Mammary epithelial cell (primary cell): ENCODE measurements around the gene ASRGL1.

Source experiments
- CTCF ChIP-seq, 2 donors: IDR thresholded peaks in 1 of 2; conservative IDR thresholded peaks in 1 of 2; 2 replicates each; pipeline ENCODE4 v1.5.1; 2011 to 2012; ENCODE audit warnings: inconsistent platforms in 2 of 2, low read length in 2 of 2, mild to moderate bottlenecking in 2 of 2, control low read depth in 1 of 2, low read depth in 1 of 2; ENCODE audit not compliant: insufficient read depth in 1 of 2; ENCODE audit errors: extremely low read depth in 1 of 2
- EZH2 ChIP-seq: IDR thresholded peaks from 2 replicates; pipeline ENCODE4 v1.6.1; 2012; ENCODE audit warnings: low read length, inconsistent platforms, borderline replicate concordance

GRCh38 chr11:62373464-62374119 lies 36.3 kb downstream of the ASRGL1 start:
- TF ChIP-seq CTCF (conservative IDR thresholded peaks at IDR 0.05 in 1 of 2, IDR thresholded peaks at IDR 0.05 in 1 of 2; ENCODE audit: extremely low read depth in 1 of 2, insufficient read depth in 1 of 2, low read depth in 1 of 2, low read length in 2 of 2) (no peak), EZH2 (no peak)
